A549 (cell line): ENCODE data around the gene TNRC18.
"Not testable (repeated sequence)": the region's sequence is repeated elsewhere in the genome, so short reads cannot be mapped to it uniquely, and the experiment has no call there.

Source experiments
- CTCF ChIP-seq: fragments of >200 bp; sonication (Bioruptor Twin); formaldehyde crosslinking; IDR thresholded peaks from 3 replicates; pipeline ENCODE4 v1.5.1; 2016
- JUN ChIP-seq, 2 experiments: fragments of >200 bp; sonication (Bioruptor Twin); formaldehyde crosslinking; IDR thresholded peaks; 2 replicates in 1 of 2; 3 replicates in 1 of 2; pipeline ENCODE4 v1.6.1; 2016 to 2017
- MAX ChIP-seq: IDR thresholded peaks from 2 replicates; pipeline ENCODE4 v1.6.1; 2012
- POLR2A ChIP-seq: IDR thresholded peaks from 2 replicates; pipeline ENCODE4 v1.6.1; 2012; ENCODE audit warnings: mild to moderate bottlenecking, low read length
- RAD21 ChIP-seq, 2 experiments: fragments of >200 bp in 1 of 2; sonication (Bioruptor Twin) in 1 of 2; formaldehyde crosslinking in 1 of 2; IDR thresholded peaks in 1 of 2; conservative IDR thresholded peaks in 1 of 2; 2 replicates in 1 of 2; 3 replicates in 1 of 2; pipeline ENCODE4 v1.6.1; 2012 to 2018; ENCODE audit warnings: inconsistent platforms in 1 of 2
- REST ChIP-seq: fragments of 200-600 bp; sonication (generic); IDR thresholded peaks from 2 replicates; pipeline ENCODE4 v1.6.1; 2016; ENCODE audit warnings: antibody characterized with exemption, mild to moderate bottlenecking, moderate library complexity
- SMC3 ChIP-seq: fragments of >200 bp; sonication (Bioruptor Twin); formaldehyde crosslinking; IDR thresholded peaks from 3 replicates; pipeline ENCODE4 v1.6.1; 2018; ENCODE audit warnings: inconsistent platforms
- TP53 ChIP-seq: fragments of 250-450 bp; sonication (Bioruptor Pico); IDR thresholded peaks from 2 replicates; pipeline ENCODE4 v1.5.0; 2021; ENCODE audit warnings: mild to moderate bottlenecking, moderate library complexity
- USF2 ChIP-seq: fragments of 450-650 bp; IDR thresholded peaks from 2 replicates; pipeline ENCODE4 v1.6.1; 2014; ENCODE audit warnings: antibody characterized with exemption

- TF ChIP-seq CTCF (peak; percentile 85), SMC3 (peak; percentile 65; the same call in 2 of the 3 replicates), RAD21 (conservative IDR thresholded peaks at IDR 0.05 in 1 of 2, IDR thresholded peaks at IDR 0.05 in 1 of 2) (peak; percentile 73 to 90)
- TF ChIP-seq MAX; REST; JUN (IDR thresholded peaks at IDR 0.05); USF2; POLR2A; TP53: not testable (repeated sequence)
Observed at GRCh38 chr7:5365976-5366625, 57.5 kb downstream of the TNRC18 start.
